HG03469 (cell line): ENCODE results near the gene LELP1.
"Not testable (repeated sequence)": the region's sequence is repeated elsewhere in the genome, so short reads cannot be mapped to it uniquely, and the experiment has no call there.

Source experiments
- ATAC-seq: cut with Tn5 transposase; IDR thresholded peaks from one replicate; pipeline ENCODE4 v1.9.1; 2021; ENCODE audit warnings: mild to moderate bottlenecking, moderate library complexity, moderate number of reproducible peaks; ENCODE audit not compliant: unreplicated experiment

Gene LELP1

GRCh38 chr1:153228491-153228890, 25.3 kb downstream of the LELP1 start:
- ATAC-seq = no peak

DNA sequence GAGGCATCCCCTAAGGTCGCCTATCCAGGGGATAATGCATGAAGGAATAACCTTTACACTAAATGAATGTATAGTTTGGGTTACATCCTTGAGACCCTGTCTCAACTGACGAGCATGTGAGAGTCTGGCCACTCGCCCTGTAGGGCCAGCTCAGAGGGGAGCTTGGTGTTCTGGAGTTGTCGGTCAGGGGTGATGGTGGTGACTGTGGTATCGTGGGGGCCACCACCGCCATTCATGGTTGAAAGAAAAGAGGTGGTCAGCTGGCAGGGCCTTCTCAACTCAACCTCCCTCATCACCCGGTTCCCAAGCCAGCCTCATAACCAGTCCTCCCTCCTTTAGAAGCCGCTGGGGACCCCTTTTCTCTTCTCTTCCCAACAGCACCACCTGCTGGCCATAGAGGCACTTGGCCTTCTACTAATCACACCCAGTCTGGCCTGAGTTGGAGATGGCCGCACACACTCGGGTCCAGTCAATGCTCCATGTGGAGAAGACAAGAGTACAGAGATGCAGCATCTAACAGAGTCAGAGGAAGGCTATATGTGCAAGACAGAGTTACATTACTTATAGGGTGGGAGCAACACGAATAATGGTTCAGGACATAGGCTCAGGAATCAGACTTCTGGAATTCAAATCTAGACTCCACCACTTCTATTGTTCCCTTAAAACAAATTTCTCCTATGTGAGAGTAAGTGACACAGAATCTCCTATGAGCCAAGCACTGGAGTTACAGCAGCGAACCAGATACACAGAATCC, 26.0 kb downstream of the LELP1 start:
- ATAC-seq = not testable (repeated sequence)

- ATAC-seq = no peak
These were observed 28.1 kb downstream of the LELP1 start for GRCh38 chr1:153231363-153231762.

DNA sequence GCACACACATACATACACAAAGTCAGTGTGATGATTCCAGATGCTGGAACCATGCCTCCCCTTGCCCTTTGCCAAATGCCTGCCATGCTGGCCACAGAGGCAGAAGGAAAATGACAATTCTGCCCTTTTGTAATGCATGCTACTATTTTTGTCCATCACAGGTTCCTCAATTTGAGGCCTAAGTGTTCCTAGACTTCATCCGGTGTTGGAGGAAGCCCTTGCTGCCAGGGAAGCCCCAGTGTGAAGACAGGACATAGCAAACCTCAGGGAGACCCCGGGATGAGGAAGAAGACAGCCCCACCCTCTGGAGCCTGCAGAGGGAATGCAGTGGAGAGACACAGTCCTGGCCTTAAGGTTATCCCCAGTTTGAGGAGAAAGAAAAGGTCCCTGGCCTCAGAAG, 28.6 kb downstream of the LELP1 start:
- ATAC-seq = no peak

- ATAC-seq = no peak
These were observed 29.3 kb downstream of the LELP1 start for GRCh38 chr1:153232553-153232952.

- ATAC-seq = no peak
These were observed 30.2 kb downstream of the LELP1 start for GRCh38 chr1:153233448-153233847.

DNA sequence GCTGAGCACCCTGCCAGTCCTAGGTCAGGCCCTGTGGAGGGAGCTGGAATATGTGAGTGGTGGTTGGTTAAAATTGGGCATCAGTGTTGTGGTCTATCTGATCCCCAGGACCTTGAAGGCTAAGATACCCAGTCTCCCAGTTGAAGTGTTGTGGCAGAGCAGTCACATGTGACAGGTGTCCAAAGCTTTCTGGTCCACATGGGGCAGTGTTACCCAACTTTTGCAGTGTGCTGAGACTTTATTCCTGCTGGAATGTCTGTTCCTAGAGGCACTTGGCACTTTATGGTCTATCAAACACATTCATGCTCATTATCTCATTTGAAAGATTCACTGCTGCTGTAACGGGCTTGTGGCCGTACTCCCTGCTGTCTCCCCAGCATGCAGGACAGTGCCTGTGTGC, 35.3 kb downstream of the LELP1 start:
- no peak for ATAC-seq

- no peak for ATAC-seq
These were observed 38.9 kb downstream of the LELP1 start for GRCh38 chr1:153242160-153242559.

GRCh38 chr1:153245466-153245865, 42.2 kb downstream of the LELP1 start:
- ATAC-seq = no peak

- ATAC-seq = no peak
These were observed 42.8 kb downstream of the LELP1 start for GRCh38 chr1:153246018-153246417.

DNA sequence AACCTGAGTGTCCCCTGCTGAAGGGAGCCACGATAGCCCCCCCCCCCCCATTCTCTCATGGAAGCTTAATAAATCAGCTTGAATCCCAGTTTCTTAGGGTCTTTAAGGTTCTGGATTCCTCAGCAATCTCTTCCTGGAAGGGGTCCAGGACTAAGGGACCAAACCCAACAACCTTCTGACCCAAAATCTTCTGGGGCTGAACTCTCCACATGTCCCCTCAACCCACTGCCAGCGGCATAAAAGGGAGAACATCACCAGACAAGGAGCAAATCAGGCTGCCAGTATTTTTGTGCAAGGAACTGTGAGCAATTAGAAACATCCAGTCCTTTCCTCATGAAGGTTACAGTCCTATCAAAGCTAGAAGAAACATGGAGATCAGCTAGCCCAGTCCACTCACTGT, 43.6 kb downstream of the LELP1 start:
- no peak for ATAC-seq

DNA sequence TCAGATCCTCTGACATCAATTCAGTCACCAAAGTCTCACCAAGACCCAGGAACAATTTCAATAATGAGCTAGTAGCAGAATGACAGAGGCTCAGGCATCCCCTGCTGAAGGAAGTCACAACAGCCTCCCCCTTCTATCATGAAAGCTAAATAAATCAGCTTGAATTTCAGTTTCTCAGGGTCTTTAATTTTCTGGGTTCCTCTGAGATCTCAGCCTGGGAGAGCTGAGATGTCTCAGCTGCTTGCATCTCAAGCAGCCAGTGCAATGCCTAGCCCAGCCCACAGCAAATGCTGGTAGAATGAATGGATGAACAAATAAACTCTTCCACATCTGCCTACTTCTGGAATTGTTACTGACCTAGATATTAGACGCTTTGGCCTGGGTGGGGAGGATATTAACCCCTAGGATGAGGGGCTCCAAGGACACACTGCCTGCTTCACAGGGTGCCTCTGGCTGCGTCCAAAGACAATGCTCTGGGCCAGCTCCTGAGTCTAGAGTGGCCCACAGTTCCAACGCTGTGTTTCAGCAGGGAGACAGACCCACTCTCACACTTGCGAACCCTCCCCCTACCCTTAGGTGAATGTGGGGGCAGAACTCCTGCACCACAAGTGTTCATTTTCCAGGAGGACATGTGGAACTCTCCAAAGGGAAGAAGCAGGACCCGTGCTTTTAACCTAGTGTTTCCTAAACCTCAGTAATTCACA, 45.1 kb downstream of the LELP1 start:
- ATAC-seq = no peak

- no peak for ATAC-seq
These were observed 46.9 kb downstream of the LELP1 start for GRCh38 chr1:153250166-153250565.

DNA sequence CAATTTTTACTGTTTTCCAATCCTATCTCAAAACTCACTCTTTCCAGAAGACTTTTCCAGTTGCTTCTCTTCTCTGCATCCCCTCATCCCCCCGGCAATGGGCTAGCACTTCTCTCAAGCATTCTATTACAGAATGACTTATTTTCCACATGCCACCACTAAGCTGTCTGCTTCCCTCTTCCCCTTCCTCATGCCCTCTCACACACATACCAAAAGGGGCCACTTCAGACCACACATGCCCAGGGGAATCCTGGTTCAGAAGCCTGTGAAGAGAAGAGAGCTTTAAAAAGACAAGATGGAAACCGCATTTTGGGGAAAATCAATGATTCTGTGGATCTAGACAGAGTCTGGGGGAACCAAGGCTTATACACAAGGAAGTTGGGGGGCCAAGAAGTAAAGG, 47.9 kb downstream of the LELP1 start:
- ATAC-seq = no peak

DNA sequence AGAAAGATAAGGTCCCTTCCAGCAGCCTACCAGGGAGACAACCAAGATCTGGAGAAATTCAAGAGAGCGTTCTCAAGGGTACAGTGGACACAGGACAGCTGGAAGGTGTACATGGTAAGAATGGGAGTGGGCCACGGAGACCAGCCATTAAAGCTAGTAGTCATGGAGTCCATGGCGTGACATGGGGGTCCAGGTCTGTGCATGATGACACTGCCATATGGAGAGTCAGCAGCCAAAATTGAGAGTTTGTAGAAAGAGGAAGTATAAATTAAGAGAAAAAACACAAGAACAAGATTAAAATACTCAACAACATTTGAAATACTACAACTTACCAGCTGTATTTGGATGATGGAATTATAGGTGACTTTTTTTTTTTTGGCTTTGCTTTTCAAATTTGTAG, 48.3 kb downstream of the LELP1 start:
- no peak for ATAC-seq

DNA sequence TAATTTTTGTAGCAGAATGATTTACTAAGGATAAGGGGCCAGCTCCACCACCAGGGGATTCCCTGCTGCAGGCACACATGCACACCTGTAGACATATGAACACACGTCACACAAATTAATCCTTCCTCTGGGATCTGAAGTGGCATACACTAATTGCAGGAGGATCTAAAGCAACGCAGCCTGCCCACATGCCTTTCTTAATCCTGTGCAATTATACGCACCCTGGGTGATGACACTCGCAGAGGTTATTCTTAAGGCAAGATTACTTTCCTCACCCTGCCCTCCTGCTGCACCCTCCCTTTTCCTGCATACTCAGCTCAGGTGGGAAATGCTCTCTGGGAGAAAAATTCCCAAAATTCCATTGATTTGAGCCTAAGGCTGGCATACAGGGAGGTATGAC, 48.8 kb downstream of the LELP1 start:
- ATAC-seq = no peak

- no peak for ATAC-seq
These were observed 49.8 kb downstream of the LELP1 start for GRCh38 chr1:153253076-153253475.

- ATAC-seq = no peak
These were observed 50.5 kb downstream of the LELP1 start for GRCh38 chr1:153253693-153254092.
